K562 (cell line): ENCODE data around the gene URM1. TPM values are rescaled to one million over a fixed set of nuclear protein-coding genes. Genes with fewer than 3 reads are reported as not detected.

ENCODE experiments used
- BRD9 ChIP-seq: fragments of 450-650 bp; IDR thresholded peaks from 2 replicates; pipeline ENCODE4 v1.6.1; 2018; ENCODE audit warnings: low read depth; ENCODE audit not compliant: partially characterized antibody
- ESRRB ChIP-seq: fragments of 250-450 bp; sonication (Bioruptor Pico); IDR thresholded peaks from 2 replicates; pipeline ENCODE4 v1.5.0; 2020; ENCODE audit warnings: mild to moderate bottlenecking, moderate library complexity, borderline replicate concordance
- HMG20A ChIP-seq: fragments of 450-650 bp; formaldehyde crosslinking; conservative IDR thresholded peaks from 2 replicates; pipeline ENCODE4 v1.4.0; 2020; ENCODE audit warnings: mild to moderate bottlenecking, mixed read lengths
- JUND ChIP-seq, 2 experiments: IDR thresholded peaks; 2 replicates in 1 of 2; 3 replicates in 1 of 2; pipeline ENCODE4 v1.6.1; 2011; ENCODE audit warnings: borderline replicate concordance in 2 of 2, low read depth in 2 of 2, low read length in 2 of 2, improper control_type of control experiment in 1 of 2, missing biosample characterization in 1 of 2, missing genetic modification characterization in 1 of 2, missing genetic modification reagents in 1 of 2
- MYC ChIP-seq, 2 experiments: fragments of 250-450 bp in 1 of 2; sonication (Bioruptor Pico) in 1 of 2; IDR thresholded peaks; 2 replicates each; pipeline versions ENCODE4 v1.5.1 to v1.6.1; 2012 to 2021; ENCODE audit warnings: low read depth in 2 of 2, borderline replicate concordance in 1 of 2, improper control_type of control experiment in 1 of 2, low read length in 1 of 2, mild to moderate bottlenecking in 1 of 2, moderate library complexity in 1 of 2
- NCOR1 ChIP-seq: fragments of 450-650 bp; IDR thresholded peaks from 2 replicates; pipeline ENCODE4 v1.6.1; 2016; ENCODE audit warnings: mild to moderate bottlenecking, moderate library complexity
- NR3C1 ChIP-seq: sonication (generic); formaldehyde crosslinking; IDR thresholded peaks from 2 replicates; pipeline ENCODE4 v1.8.1; 2022; ENCODE audit warnings: missing genetic modification reagents
- PHB ChIP-seq: fragments of 250-450 bp; sonication (Bioruptor Pico); IDR thresholded peaks from 2 replicates; pipeline ENCODE4 v1.5.0; 2021
- RBBP5 ChIP-seq: fragments of 200-600 bp; sonication (generic); IDR thresholded peaks from 2 replicates; pipeline ENCODE4 v1.6.1; 2012; ENCODE audit warnings: borderline replicate concordance, mild to moderate bottlenecking, low read length, control low read depth, inconsistent platforms; ENCODE audit not compliant: insufficient read depth, poor library complexity, severe bottlenecking
- SREBF1 ChIP-seq: fragments of 150-350 bp; IDR thresholded peaks from 2 replicates; pipeline ENCODE4 v1.6.1; 2014; ENCODE audit warnings: antibody characterized with exemption, low read depth, low read length, borderline replicate concordance
- TCF7L2 ChIP-seq: fragments of 150-350 bp; IDR thresholded peaks from 2 replicates; pipeline ENCODE4 v1.6.1; 2016; ENCODE audit warnings: low read depth, mild to moderate bottlenecking, low read length, moderate library complexity
- ZNF146 ChIP-seq: IDR thresholded peaks from one replicate; pipeline ENCODE4 v1.6.1; 2018; ENCODE audit warnings: missing compliant biosample characterization; ENCODE audit not compliant: unreplicated experiment
- ZNF217 ChIP-seq: sonication (generic); formaldehyde crosslinking; IDR thresholded peaks from 2 replicates; pipeline ENCODE4 v1.8.0; 2022; ENCODE audit warnings: mild to moderate bottlenecking, missing genetic modification reagents
- ZNF316 ChIP-seq: fragments of 450-650 bp; IDR thresholded peaks from 2 replicates; pipeline ENCODE4 v1.6.1; 2016
- ZNF668 ChIP-seq: fragments of 250-450 bp; sonication (Bioruptor Pico); IDR thresholded peaks from 2 replicates; pipeline ENCODE4 v1.8.0; 2022; ENCODE audit warnings: mild to moderate bottlenecking, inconsistent platforms
- ZNF79 ChIP-seq: fragments of 250-450 bp; sonication (Bioruptor Pico); IDR thresholded peaks from 2 replicates; pipeline ENCODE4 v1.4.0; 2020; ENCODE audit warnings: low read depth, mild to moderate bottlenecking, moderate library complexity
- polyA plus RNA-seq, 8 experiments: library from polyadenylated mRNA; depleted of rRNA in 4 of 8; stranded (reverse) in 5 of 8; unstranded in 3 of 8; fragments of >200 nt; fragmentation: Nextera tagmentation in 2 of 8; fragmentation: Illumina TruSeq in 1 of 8; extraction: Ambion mirVana in 2 of 8; extraction: Trizol in 1 of 8; gene quantifications; 2 replicates each; pipeline versions ENCODE4 v1.2.1 to v1.2.3, GENCODE V29; 2011 to 2014; ENCODE audit warnings: inconsistent platforms in 1 of 8, missing spikeins in 1 of 8
- total RNA-seq, 7 experiments: library from RNA; depleted of rRNA in 6 of 7; stranded (reverse); fragments of >200 nt in 6 of 7; fragmentation: Illumina TruSeq in 2 of 7; extraction: Trizol in 2 of 7; gene quantifications; 2 replicates each; pipeline versions ENCODE4 v1.2.1 to v1.2.3, GENCODE V29; 2011 to 2021; ENCODE audit warnings: low replicate concordance in 1 of 7
- TF ChIP-seq, protein P1 (sequence below): fragments of 250-450 bp; sonication (Bioruptor Pico); IDR thresholded peaks from 2 replicates; pipeline ENCODE4 v1.5.0; 2020; ENCODE audit warnings: mild to moderate bottlenecking, borderline replicate concordance
- TF ChIP-seq, protein P2 (sequence below): sonication (generic); formaldehyde crosslinking; IDR thresholded peaks from 2 replicates; pipeline ENCODE4 v1.8.1; 2023; ENCODE audit warnings: mild to moderate bottlenecking, missing genetic modification reagents
- TF ChIP-seq, protein P3 (sequence below): sonication (generic); formaldehyde crosslinking; IDR thresholded peaks from 2 replicates; pipeline ENCODE4 v1.8.0; 2022; ENCODE audit warnings: mild to moderate bottlenecking, missing genetic modification reagents

The URM1 gene
- total and polyA plus RNA-seq, 9 of the 15 experiments (the other 6 are each of a cell fraction or from before 2014, with no cell fraction given), result 10.1 to 88.9 (median 53.3) TPM

DNA sequence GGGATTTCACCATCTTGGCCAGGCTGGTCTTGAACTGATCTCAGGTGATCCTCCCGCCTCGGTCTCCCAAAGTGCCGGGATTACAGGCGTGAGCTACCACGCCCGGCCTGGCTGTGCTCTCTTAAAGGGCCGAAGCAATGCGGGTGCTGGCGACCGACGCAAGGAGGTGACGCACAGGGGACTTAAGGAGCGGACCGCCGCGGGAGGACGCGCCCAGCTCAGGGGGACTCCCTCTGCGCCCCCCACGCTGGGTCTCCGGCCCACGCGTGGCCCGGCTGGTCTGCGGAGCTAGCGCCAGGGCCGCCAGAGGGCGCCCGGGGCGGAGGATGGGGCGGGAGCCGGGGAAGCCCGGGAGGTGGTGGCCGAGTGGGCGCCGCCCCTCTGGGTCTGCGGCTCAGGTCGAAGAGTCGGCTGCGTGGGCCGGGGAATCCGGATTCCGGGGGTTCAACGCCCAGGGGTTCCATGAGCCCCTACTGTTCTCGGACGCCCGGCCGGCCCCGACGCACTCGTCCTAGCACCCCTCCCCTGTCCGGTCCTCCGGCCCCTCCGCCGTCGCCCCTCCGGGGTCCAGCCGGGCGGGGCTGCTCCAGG is 49.0 kb downstream of the URM1 start (continued):
- TF ChIP-seq RBBP5 (peak; percentile 40), ESRRB (CRISPR knock-in tag) (no peak), SREBF1 (no peak), ZNF217 (CRISPR knock-in tag) (no peak), NCOR1 (no peak; the same call in 1 of the 2 replicates), TCF7L2 (no peak), NR3C1 (CRISPR knock-in tag) (no peak), MYC (IDR thresholded peaks at IDR 0.05; ENCODE audit: low read depth, low read length) (peak; percentile 85), MYC (CRISPR knock-in tag; IDR thresholded peaks at IDR 0.05; ENCODE audit: borderline replicate concordance, low read depth) (no peak), BRD9 (peak; percentile 31), ZNF316 (no peak), JUND (IDR thresholded peaks at IDR 0.05; ENCODE audit: borderline replicate concordance, low read depth, low read length) (peak; percentile 23; the same call in 1 of the 2 replicates), JUND (tag; IDR thresholded peaks at IDR 0.05; ENCODE audit: borderline replicate concordance, low read depth, low read length) (peak; percentile 14; the same call in 1 of the 3 replicates), ZNF79 (no peak), ZNF146 (CRISPR knock-in tag) (no peak), ZNF668 (CRISPR knock-in tag) (no peak), HMG20A (CRISPR knock-in tag) (no peak), PHB (CRISPR knock-in tag) (no peak)
- TF ChIP-seq, protein P1, sequence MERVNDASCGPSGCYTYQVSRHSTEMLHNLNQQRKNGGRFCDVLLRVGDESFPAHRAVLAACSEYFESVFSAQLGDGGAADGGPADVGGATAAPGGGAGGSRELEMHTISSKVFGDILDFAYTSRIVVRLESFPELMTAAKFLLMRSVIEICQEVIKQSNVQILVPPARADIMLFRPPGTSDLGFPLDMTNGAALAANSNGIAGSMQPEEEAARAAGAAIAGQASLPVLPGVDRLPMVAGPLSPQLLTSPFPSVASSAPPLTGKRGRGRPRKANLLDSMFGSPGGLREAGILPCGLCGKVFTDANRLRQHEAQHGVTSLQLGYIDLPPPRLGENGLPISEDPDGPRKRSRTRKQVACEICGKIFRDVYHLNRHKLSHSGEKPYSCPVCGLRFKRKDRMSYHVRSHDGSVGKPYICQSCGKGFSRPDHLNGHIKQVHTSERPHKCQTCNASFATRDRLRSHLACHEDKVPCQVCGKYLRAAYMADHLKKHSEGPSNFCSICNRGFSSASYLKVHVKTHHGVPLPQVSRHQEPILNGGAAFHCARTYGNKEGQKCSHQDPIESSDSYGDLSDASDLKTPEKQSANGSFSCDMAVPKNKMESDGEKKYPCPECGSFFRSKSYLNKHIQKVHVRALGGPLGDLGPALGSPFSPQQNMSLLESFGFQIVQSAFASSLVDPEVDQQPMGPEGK (CRISPR knock-in tag), result no peak
- TF ChIP-seq, protein P2, sequence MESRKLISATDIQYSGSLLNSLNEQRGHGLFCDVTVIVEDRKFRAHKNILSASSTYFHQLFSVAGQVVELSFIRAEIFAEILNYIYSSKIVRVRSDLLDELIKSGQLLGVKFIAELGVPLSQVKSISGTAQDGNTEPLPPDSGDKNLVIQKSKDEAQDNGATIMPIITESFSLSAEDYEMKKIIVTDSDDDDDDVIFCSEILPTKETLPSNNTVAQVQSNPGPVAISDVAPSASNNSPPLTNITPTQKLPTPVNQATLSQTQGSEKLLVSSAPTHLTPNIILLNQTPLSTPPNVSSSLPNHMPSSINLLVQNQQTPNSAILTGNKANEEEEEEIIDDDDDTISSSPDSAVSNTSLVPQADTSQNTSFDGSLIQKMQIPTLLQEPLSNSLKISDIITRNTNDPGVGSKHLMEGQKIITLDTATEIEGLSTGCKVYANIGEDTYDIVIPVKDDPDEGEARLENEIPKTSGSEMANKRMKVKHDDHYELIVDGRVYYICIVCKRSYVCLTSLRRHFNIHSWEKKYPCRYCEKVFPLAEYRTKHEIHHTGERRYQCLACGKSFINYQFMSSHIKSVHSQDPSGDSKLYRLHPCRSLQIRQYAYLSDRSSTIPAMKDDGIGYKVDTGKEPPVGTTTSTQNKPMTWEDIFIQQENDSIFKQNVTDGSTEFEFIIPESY, result peak; percentile 53; the same call in 1 of the 2 replicates
- TF ChIP-seq, protein P3, sequence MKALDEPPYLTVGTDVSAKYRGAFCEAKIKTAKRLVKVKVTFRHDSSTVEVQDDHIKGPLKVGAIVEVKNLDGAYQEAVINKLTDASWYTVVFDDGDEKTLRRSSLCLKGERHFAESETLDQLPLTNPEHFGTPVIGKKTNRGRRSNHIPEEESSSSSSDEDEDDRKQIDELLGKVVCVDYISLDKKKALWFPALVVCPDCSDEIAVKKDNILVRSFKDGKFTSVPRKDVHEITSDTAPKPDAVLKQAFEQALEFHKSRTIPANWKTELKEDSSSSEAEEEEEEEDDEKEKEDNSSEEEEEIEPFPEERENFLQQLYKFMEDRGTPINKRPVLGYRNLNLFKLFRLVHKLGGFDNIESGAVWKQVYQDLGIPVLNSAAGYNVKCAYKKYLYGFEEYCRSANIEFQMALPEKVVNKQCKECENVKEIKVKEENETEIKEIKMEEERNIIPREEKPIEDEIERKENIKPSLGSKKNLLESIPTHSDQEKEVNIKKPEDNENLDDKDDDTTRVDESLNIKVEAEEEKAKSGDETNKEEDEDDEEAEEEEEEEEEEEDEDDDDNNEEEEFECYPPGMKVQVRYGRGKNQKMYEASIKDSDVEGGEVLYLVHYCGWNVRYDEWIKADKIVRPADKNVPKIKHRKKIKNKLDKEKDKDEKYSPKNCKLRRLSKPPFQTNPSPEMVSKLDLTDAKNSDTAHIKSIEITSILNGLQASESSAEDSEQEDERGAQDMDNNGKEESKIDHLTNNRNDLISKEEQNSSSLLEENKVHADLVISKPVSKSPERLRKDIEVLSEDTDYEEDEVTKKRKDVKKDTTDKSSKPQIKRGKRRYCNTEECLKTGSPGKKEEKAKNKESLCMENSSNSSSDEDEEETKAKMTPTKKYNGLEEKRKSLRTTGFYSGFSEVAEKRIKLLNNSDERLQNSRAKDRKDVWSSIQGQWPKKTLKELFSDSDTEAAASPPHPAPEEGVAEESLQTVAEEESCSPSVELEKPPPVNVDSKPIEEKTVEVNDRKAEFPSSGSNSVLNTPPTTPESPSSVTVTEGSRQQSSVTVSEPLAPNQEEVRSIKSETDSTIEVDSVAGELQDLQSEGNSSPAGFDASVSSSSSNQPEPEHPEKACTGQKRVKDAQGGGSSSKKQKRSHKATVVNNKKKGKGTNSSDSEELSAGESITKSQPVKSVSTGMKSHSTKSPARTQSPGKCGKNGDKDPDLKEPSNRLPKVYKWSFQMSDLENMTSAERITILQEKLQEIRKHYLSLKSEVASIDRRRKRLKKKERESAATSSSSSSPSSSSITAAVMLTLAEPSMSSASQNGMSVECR, result peak; percentile 73; the same call in 1 of the 2 replicates
